Activated CD8-positive, alpha-beta memory T cell treated with anti-CD3 and anti-CD28 coated beads for 4 hours (primary cell): Measurements from ENCODE around the gene TXNL4A.
"Not testable (repeated sequence)": the region's sequence is repeated elsewhere in the genome, so short reads cannot be mapped to it uniquely, and the experiment has no call there.

ENCODE experiments used
- DNase-seq, 2 donors: peaks; one replicate each; pipeline ENCODE4 v3.0.0-alpha.2; 2020; ENCODE audit warnings: low read depth in 2 of 2

Gene TXNL4A

DNA sequence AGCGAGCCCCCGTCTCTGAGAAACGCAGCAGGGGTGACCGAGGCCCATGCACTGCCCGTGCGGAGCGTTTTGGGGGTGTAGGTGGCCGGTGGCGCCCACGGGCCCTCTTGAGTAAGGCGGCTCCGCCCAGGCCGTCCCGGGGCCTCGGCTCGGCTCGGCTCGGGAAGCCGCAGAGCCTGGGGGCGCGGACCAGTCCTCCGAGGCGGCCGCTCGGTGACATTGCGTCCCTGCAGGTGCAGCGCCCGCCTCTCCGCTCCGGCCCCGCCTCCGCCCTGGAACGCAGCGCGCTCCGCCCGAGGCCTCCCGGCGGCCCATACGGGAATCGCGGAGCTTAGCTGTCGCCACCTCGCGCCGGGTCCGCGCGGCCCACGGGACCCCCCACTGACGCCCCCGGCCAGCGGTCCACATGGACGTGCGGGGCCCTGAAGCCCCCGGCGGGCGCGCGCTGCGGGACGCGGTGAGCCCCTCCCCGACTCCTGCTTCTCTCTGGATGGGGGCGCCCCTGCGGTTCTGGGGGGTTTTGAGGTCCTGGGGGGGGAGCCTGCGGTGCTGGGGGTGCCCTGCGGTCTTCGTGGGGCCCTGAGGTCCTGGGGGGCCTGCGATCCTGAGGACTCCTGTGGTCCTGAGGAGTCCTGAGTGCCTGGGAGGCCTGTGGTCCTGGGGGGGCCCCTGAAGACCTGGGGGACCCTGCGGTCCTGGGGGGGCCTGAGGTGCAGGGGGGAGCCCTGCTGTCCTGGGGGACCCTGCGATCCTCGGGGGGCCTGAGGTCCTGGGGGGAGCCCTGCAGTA is 23.8 kb downstream of the TXNL4A start, which contains the start of gene HSBP1L1:
HSBP1L1 (plus strand) TSS at position 314 of the 789 bp plus-strand sequence; CDS start at position 407, 93 bp downstream.
- no peak for DNase-seq

DNA sequence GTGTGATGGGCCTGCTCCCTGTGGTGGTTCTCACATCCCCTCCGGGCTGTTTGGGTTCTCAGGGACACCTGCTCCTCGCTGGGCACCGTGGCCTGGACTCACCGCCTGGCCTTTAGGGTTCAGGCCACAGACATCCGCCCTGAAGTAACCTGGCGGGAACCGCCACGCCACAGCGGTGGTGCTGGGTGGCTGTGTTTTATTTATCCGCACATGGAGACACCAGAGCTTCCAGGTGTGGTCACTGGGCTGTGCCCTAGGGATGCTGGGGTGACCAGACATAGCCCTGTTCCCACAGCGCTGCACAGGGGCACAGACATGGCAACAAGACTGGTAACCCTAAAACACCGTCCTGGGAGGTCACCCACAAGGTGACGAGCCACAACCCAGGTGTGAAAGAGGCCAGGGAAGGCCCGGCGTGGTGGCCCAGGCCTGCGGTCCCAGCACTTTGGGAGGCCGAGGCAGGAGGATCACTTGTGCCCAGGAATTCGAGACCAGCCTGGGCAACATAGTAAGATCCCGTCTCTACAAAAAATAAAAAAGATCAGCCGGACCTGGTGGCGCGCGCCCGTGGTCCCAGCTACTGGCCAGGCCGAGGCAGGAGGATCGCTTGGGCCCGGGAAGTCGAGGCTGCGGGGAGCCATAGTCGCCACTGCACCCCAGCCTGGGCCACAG is 24.6 kb downstream of the TXNL4A start:
- DNase-seq = no peak

DNA sequence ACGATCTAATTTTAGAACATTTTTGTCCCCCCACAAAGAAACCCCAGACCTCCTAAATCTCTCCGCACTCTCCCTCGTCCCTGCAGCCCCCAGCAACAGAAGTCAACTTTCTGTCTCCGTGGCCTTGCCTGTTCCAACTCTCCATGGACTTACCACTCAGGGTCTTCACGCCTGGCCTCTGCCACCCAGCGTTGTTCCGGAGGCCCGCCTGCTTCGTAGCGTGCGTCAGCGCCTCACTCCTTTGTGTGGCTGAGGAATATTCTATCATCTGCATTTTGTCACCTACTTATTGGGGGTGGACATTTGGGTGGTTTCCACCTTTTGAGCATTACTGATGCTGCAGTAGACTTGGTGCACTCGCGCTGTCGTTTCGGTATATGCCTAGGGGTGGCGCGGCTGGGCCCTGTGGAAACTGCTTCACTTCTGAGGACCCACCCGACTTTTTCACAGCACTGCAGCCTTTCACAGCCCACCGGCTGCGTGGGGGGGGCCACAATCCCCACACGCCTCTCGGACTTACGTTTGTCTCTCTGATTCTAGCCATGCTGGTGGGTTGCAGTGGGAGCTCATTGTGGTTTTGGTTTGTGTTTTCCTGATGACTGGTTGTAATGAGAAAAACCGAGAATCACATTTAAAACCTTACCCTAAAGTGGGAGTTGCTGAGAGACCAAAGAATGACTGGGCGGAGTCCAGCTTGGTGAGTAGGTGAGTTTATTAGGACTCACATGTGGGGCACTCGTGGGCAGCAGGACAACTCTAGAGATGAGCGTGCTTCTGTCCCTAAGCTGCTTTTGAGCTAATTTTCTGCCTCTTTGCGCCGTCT is 25.3 kb downstream of the TXNL4A start:
- no peak for DNase-seq

DNA sequence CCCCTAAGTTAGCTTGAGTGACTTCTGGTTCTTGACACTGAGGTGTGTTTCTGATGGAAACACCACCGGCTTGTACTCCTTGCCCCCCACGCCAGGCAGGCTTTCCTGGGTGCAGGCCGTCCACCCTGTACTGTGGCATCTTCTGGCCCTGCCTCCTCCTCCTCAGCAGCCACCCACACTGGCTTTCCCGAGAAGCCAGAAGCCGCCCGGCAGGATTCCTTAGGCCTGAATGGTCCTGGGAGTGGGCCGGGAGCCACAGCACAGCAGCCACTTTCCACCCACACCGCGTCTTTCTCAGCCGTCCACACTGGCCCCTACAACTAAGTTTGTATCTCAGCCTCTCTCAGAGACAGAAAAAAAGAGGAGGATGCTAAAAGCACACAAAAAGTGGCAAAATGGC is 26.1 kb downstream of the TXNL4A start:
- DNase-seq = no peak

DNA sequence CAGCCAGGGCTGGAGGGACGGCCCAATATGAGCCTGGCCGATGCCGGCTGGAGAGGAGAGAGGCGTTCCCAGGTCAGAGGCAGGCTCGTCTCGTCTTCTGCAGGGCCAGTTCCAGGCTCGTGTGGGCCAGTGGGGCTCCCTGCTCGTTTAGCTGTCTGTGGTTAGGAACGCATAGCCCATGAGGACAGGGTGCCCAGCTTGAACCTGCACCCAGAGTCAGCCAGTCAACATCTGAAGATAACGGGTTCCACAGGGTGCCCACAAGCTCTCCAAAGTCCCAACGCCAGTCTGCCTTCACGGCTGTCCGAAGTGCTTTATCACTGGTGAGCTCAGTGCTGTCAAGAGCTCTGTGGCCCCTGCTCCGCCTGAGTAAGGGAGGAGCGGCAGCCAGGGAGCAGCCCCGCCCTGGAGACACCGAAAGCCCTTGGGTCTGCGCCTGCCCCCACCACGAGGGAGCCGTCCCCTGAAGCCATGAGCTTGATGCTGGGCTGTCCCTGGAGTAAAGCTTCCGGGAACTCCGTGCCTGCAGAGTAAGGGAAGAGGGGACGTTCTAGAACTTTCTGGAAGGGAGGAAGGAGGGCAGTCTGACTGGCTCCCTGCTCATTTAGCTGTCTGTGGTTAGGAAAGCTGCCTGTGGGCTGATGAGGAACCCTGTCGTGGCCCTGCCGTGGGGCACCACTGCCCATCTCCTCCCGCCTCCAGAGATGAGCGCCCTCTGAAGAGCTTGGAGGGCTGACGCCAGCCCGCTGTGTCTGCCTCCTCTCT is 26.7 kb downstream of the TXNL4A start:
- no peak for DNase-seq

DNA sequence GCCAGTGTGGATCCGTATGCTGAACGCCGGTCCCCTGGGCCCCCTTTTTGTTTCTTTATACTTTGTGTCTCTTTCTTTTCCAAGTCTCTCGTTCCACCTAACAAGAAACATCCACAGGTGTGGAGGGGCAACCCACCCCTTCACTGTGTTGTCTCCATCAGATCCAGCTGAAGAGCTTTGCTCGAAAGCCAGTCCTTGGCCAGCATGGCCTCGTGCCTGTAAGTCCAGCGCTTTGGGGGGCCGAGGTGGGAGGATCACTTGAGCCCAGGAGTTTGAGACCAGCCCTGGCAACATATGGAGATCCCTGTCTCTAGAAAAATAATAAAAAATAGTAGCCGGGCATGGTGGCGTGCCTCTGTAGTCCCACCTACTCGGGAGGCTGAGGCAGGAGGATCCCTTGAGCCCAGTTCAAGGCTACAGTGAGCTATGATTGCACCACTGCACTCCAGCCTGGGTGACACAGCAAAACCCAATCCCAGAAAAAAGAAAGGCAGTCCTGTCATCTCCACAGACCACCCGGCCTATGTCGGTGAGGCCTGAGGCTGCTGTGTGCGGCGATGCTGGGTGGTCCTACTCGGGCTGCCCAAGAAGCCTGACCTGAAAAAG is 27.3 kb downstream of the TXNL4A start:
- DNase-seq = no peak

DNA sequence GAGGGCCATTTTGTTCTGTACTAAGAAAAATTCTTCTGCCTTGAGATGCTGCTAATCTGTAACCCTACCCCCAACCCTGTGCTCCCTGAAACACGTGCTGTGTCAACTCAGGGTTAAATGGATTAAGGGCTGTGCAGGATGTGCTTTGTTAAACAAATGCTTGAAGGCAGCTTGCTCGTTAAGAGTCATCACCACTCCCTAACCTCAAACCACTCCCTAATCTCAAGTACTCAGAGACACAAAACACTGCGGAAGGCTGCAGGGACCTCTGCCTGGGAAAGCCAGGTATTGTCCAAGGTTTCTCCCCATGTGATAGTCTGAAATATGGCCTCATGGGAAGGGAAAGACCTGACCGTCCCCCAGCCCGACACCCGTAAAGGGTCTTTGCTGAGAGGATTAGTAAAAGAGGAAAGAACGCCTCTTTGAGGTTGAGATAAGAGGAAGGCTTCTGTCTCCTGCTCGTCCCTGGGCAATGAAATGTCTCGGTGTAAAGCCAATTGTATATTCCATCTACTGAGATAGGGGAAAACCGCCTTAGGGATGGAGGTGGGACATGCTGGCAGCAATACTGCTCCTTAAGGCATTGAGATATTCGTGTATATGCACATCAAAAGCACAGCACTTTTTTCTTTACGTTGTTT is 28.1 kb downstream of the TXNL4A start:
- DNase-seq = not testable (repeated sequence)

DNA sequence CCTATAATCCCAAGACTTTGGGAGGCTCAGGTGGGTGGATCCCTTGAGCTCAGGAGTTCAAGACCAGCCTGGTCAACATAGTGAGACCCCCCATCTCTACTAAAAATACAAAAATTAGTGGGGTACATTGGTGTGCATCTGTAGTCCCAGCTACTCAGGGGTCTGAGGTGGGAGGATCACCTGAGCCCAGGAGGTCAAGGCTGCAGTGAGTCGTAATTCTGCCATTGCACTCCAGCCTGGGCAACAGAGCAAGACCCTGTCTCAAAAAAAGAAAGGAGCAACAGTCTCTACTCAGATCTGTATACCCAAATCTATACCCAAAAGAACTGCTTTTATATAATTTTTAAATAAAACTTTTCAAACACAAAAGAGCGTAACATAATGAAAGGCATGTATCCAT is 29.4 kb downstream of the TXNL4A start:
- no peak for DNase-seq

DNA sequence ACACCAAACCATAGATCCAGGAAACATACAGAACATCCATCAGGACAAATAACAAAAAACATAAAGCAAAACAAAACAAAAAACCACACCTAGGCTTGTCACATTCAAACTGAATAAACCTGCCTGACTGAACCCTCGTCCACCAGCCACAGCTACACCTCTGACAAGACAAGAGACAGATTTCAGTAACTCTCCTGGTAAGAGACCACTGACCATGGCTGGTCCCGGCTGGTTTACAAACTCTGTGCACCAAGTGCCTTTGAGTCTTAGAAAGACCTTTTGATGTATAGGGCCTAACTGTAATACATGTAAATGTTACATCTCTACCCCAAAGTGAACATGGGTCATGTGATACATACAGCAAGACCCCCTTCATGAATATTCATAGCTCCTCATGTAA is 32.1 kb downstream of the TXNL4A start:
- DNase-seq = no peak

DNA sequence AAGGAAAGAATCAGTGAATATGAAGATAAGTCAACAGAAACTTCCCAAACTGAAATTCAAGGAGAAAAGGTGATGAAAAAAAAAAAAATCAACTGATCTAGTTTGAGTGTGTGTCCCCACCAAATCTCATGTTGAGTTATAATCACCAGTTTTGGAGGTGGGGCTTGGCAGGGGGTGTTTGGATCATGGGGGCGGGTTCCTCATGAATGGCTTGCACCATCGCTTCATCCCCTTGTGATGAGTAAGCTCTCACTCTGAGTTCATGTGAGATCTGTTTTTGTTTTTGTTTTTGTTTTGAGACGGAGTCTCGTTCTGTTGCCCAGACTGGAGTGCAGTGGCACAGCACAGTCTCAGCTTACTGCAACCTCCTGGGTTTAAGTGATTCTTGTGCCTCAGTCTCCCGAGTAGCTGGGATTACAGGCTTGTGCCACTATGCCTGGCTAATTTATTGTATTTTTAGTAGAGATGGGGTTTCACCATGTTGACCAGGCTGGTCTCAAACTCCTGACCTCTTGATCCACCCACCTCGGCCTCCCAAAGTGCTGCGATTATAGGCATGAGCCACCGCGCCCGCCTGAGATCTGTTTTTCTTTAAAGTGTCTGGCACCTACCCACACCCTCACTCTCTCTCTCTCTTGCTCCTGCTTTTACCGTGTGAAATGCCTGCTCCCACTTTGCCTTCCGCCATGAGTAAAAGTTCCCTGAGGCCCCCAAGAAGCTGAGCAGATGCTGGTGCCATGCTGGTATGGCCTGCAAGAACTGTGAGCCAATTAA is 32.9 kb downstream of the TXNL4A start:
- no peak for DNase-seq

DNA sequence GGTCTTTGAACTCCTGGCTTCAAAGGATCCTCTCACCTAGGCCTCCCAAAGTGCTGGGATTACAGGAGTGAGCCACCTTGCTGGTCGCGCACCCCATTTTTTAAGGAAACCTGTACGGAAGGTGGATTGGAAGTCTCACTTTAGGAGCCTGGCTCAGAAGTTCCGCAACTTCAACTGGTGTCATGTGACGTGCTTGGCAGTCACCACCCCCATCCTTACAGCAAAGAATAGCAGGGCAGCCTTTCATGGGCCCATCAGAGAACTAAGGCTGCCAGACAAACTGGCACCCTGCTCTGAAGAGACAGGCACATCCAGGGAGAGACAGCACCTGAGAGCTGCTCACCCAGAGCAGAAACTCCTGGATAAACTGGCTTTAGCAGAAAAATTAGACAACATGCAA is 33.6 kb downstream of the TXNL4A start:
- DNase-seq = no peak

DNA sequence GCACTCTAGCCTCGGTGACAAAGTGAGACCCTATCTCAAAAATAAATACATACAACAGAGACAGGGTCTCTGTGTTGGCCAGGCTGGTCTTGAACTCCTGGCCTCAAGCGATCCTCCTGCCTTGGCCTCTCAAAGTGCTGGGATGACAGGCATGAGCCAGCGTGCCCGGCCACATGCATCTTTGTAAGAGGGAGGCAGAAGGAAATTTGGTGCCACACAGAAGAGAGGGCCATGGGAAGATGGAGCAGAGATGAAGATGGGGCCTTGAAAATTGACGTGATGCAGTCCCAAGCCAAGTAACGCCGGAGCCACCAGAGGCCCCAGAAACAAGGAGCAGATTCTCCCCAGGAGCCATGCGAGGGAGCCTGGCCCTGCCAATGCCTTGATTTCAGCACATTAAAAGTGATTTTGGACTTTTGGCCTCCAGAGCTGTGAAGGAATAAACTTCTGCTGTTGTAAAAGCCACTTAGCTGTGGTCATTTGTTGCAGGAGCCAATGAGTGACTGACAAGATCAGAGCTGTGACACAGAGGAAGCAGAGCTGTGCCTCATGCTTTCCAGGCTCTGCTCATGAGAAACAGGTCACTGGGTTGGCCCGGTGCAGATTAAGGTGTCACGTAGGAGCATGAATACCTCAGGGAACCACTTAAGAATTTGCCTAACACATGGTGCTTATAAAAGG is 34.3 kb downstream of the TXNL4A start:
- DNase-seq = no peak

DNA sequence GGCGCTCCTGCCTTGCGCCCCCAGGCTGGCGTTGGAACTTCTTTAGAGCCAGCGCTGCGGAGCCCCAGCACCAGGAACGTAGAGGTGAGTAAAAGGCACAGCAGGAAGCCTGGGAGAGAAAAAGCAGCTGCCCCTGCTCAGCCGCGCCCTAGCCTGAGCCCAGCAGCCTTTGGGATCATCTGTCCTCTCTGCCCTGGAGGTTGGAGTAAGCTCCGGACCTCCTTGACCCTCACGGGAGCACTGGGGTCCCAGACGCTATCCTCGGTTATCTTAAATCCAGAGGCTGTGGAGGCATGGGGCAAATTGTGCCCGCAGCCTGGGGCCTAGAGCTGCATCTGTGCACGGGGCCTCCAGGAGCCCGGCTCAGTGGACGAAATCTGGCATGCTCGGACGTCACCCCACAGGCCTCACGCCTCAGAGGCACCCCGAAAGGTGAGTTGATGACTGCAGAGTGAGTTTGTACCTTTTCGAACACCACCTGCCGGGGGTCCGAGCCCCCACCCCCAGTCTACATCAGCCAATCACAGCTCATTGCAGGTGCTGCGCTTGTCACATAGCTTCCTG is 35.3 kb downstream of the TXNL4A start:
- no peak for DNase-seq

DNA sequence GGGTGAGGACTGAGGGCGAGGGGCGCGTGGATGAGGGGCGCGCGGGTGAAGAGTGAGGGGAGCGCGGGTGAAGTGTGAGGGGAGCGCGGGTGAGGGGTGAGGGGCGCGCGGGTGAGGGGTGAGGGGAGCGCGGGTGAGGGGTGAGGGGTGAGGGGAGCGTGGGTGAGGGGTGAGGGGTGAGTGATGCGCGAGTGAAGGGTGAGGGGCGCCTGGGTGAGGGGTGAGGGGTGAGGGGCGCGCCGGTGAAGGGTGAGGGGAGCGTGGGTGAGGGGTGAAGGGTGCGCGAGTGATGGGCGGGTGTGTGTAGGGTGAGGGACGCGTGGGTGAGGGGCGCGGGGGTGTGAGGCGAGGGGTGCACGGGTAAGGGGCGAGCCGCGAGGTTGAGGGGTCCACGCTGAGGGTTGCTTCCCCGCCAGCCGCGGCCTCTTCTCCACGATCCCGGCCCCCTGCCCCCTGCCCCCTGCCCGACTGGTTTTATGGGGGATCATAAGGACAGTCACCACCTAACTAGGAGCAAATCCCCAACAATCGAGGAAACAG is 35.8 kb downstream of the TXNL4A start:
- no peak for DNase-seq

DNA sequence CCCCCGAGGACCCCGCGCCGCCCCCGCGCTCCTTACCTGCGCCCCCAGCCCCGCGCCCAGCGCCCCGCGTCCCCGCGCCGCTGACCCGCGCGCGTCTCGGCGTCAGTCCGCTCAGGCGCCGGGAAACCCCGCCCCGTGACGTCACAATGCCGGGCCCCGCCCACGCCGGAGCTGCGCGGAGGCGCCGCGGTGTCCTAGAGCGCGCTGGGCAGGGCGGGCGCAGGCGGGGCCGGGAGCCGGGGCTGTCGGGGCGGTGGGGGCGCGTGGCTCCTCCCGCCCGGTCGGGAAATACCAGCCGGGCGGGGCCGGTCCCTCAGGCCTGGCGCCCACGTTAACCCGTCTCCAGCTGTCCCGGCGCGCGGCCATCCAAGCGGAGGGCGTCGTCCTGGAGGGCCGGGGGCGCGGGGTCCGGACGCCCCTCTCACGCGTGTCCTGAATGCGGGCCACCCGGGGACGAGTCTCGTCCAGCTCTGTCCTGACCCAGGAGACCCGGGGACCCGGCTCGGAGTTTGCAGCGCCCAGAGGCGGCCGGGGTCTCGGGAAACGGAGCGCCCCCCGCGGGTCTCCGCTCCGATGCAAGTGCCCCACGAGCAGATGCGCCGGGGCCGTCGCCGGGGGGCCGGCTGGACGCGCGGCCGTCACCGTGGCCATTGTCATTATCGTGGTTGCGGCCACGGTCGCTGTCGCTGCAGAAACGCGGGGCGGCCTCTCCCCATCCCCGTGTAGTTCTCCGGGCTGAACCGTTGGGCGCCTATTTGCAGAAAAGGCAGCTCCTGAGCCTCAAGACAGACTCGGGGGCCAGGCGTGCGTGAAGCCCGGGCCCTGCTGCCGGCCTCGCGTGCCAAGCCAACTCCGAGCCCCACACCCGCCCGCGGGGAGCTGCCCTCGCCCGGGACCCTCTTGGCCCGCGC is 36.6 kb downstream of the TXNL4A start, which contains the start of gene SLC66A2:
SLC66A2 (minus strand) TSS at position 109 of the 911 bp plus-strand sequence. CDS start 727 bp downstream, outside the sequence.
- peak; percentile 86 to 91 for DNase-seq

DNA sequence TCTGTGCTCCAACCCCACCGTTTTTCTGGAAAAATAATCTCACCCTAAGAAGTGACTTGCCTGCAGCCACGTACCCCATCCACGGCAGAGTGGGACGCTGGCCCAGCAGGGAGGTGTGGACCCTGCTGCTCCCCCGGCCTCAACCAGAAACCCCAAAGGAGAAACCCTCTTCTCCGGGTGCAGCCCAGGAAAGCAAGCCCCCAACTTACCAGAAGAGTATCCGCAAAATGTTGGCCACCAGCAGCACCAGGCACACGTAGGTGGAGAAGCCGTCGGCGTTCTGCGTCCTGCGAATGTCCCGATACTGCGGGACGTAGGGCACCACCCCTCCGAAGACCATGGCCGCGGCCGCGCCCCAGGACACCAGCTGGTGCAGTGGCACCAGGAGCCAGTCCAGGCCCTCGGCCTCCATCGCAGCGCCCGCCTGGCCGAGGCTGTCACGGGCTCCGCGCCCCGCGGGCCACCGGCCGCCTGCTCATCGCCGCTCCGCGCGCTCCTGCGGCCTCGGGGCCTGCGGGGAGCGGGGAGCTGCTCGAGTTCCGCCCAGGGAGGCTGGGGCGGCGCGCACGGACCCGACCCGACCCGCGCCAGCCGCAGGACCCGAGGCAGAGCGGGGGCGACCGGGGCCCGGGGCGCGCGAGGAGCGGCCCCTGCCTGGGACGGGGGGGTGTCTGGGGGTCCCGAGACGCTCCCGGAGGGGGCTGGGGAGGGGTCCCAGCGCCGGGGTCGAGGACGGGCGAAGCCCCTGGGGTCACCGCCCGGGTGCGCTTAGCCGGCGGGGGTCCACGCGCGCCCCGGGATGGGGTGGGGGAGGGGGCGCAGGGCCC is 37.6 kb downstream of the TXNL4A start:
- DNase-seq = no peak
